OCI-LY7 (cell line): ENCODE results near the gene PFKL. TPM values are rescaled to one million over a fixed set of nuclear protein-coding genes. Genes with fewer than 3 reads are reported as not detected.

Experiments used
- BruUV-seq: library from RNA; stranded (reverse); fragments of 400-500 nt; replicated peaks from 2 replicates; lab custom pipeline; 2021; lab: Mats Ljungman, UMichigan
- CTCF ChIA-PET: fragments of 300-600 bp; sonication (Branson Sonifier 250); formaldehyde crosslinking; loops from one replicate; lab custom pipeline; 2022; ENCODE audit warnings: antibody characterized with exemption; ENCODE audit not compliant: unreplicated experiment; lab: Charles Lee
- POLR2A ChIA-PET: fragments of 300-600 bp; sonication (Branson Sonifier 250); formaldehyde crosslinking; loops from one replicate; lab custom pipeline; 2022; ENCODE audit warnings: antibody characterized with exemption; lab: Charles Lee
- DNase-seq: peaks from one replicate; pipeline ENCODE4 v3.0.0-alpha.2; 2015; ENCODE audit warnings: low spot score
- H2AFZ ChIP-seq: fragments of 200-600 bp; sonication (generic), shearing (Covaris generic); 2 replicates; pipeline ENCODE4 v1.6.1; 2014; ENCODE audit warnings: mild to moderate bottlenecking, antibody characterized with exemption, low read length, moderate library complexity
- H3K27ac ChIP-seq: fragments of 200-600 bp; sonication (generic); 2 replicates; pipeline ENCODE4 v1.5.1; 2014; ENCODE audit warnings: mixed run types, low read depth, mild to moderate bottlenecking, moderate library complexity, low read length, inconsistent platforms; ENCODE audit not compliant: poor library complexity, severe bottlenecking
- H3K36me3 ChIP-seq: fragments of 200-600 bp; sonication (generic); 2 replicates; pipeline ENCODE4 v1.6.1; 2014; ENCODE audit warnings: mild to moderate bottlenecking, antibody characterized with exemption, low read length, moderate library complexity, mixed read lengths; ENCODE audit not compliant: insufficient read depth
- H3K4me1 ChIP-seq: fragments of 200-600 bp; sonication (generic); 2 replicates; pipeline ENCODE4 v1.5.1; 2014; ENCODE audit warnings: mild to moderate bottlenecking, low read length; ENCODE audit not compliant: insufficient read depth, poor library complexity, severe bottlenecking
- H3K4me2 ChIP-seq: fragments of 200-600 bp; sonication (generic); 2 replicates; pipeline ENCODE4 v1.6.1; 2014; ENCODE audit warnings: mild to moderate bottlenecking, low read length
- H3K4me3 ChIP-seq: fragments of 200-600 bp; sonication (generic); 2 replicates; pipeline ENCODE4 v1.5.1; 2014; ENCODE audit warnings: mild to moderate bottlenecking, low read depth, low read length; ENCODE audit not compliant: poor library complexity, severe bottlenecking
- H3K79me2 ChIP-seq: fragments of 200-600 bp; sonication (generic); 2 replicates; pipeline ENCODE4 v1.6.1; 2016; ENCODE audit warnings: low read depth, mild to moderate bottlenecking, low read length, moderate library complexity, mixed read lengths; ENCODE audit not compliant: insufficient read depth
- H3K9me2 ChIP-seq: fragments of 200-600 bp; sonication (generic); 2 replicates; pipeline ENCODE4 v1.6.1; 2016; ENCODE audit warnings: mild to moderate bottlenecking, low read length, mixed read lengths; ENCODE audit not compliant: insufficient read depth
- H3K9me3 ChIP-seq: fragments of 200-600 bp; sonication (generic); 2 replicates; pipeline ENCODE4 v1.6.1; 2014; ENCODE audit warnings: mild to moderate bottlenecking, mixed run types, low read length, mixed read lengths
- H4K20me1 ChIP-seq: fragments of 200-600 bp; sonication (generic); 2 replicates; pipeline ENCODE4 v1.6.1; 2014; ENCODE audit warnings: mild to moderate bottlenecking, antibody characterized with exemption, low read length, moderate library complexity, mixed read lengths; ENCODE audit not compliant: insufficient read depth
- CTCF ChIP-seq: fragments of 200-600 bp; sonication (generic); conservative IDR thresholded peaks from 2 replicates; pipeline ENCODE4 v1.5.1; 2014; ENCODE audit warnings: mild to moderate bottlenecking, antibody characterized with exemption, low read length, moderate library complexity, mixed read lengths
- EZH2phosphoT487 ChIP-seq: fragments of 200-600 bp; sonication (generic); IDR thresholded peaks from 2 replicates; pipeline ENCODE4 v1.6.1; 2018; ENCODE audit warnings: low read depth, borderline replicate concordance, mild to moderate bottlenecking, mixed run types, antibody characterized with exemption, low read length, moderate library complexity, mixed read lengths
- intact Hi-C: fragments of 100-400 bp; cut with micrococcal nuclease; formaldehyde crosslinking; loops from one replicate; pipeline ENCODE4 v1.10.0; 2022; ENCODE audit not compliant: unreplicated experiment
- total RNA-seq, 2 experiments: library from RNA; depleted of rRNA in 1 of 2; stranded (reverse); fragments of >200 nt in 1 of 2; shearing (Covaris generic) in 1 of 2; gene quantifications; 2 replicates each; pipeline ENCODE4 v1.2.3, GENCODE V29; 2014 to 2022

PFKL gene
- total RNA-seq, 2 experiments from 2014 or later: 102 to 128 TPM

GRCh38 chr21:44329971-44330681, 30.3 kb downstream of the PFKL start:
- Histone ChIP-seq H3K27ac (no peak overlapping the region), H3K4me2 (no peak overlapping the region), H3K4me1 (no peaks in the 10 kb centered on the region), H4K20me1 (no peaks in the 10 kb centered on the region), H3K36me3 (peaks cover 9% of the 10 kb centered on the region; the same call in 1 of the 2 replicates), H3K4me3 (no peak overlapping the region), H3K79me2 (no peaks in the 10 kb centered on the region), H3K9me2 (no peaks in the 10 kb centered on the region), H2AFZ (no peak overlapping the region), H3K9me3 (no peaks in the 10 kb centered on the region)
- no peak for TF ChIP-seq CTCF
- no peak for TF ChIP-seq EZH2phosphoT487
- ChIA-PET POLR2A (no interaction called here), CTCF (no interaction called here)
- no peak for DNase-seq
- BruUV-seq: no TSS peak
- intact Hi-C loops: no loop called here

- Histone ChIP-seq H2AFZ (no peak overlapping the region), H3K4me3 (no peak overlapping the region), H3K9me2 (no peaks in the 10 kb centered on the region), H3K27ac (no peak overlapping the region), H3K36me3 (0 out of 2 replicates have a peak, but pooled peaks cover 3% of the 10 kb centered on the region), H3K4me2 (no peak overlapping the region), H3K9me3 (no peaks in the 10 kb centered on the region), H4K20me1 (no peaks in the 10 kb centered on the region), H3K79me2 (no peaks in the 10 kb centered on the region), H3K4me1 (no peaks in the 10 kb centered on the region)
- CTCF ChIA-PET: no interaction called here
- TF ChIP-seq CTCF: peak; percentile 33; the same call in 1 of the 2 replicates
- no peak for TF ChIP-seq EZH2phosphoT487
- BruUV-seq: no TSS peak
- DNase-seq: no peak
- POLR2A ChIA-PET: no interaction called here
- intact Hi-C loops: no loop called here
Measured at GRCh38 chr21:44330698-44331097, 30.8 kb downstream of the PFKL start.

GRCh38 chr21:44331209-44331608, 31.4 kb downstream of the PFKL start:
- POLR2A ChIA-PET: no interaction called here
- H2AFZ ChIP-seq: no peak overlapping the region

More at GRCh38 chr21:44331209-44331608, 31.4 kb downstream of the PFKL start:
- Histone ChIP-seq H3K79me2 (no peaks in the 10 kb centered on the region), H4K20me1 (no peaks in the 10 kb centered on the region), H3K27ac (no peak overlapping the region), H3K36me3 (no peaks in the 10 kb centered on the region; the same call in 1 of the 2 replicates), H3K4me2 (no peak overlapping the region), H3K9me3 (no peaks in the 10 kb centered on the region), H3K4me1 (no peaks in the 10 kb centered on the region), H3K9me2 (no peaks in the 10 kb centered on the region), H3K4me3 (no peak overlapping the region)
- no TSS peak for BruUV-seq
- DNase-seq: no peak
- CTCF ChIA-PET: no interaction called here
- no peak for TF ChIP-seq CTCF
- TF ChIP-seq EZH2phosphoT487: no peak
- intact Hi-C loops: no loop called here
